ENCODE results near the gene TTF2. TPM values are rescaled to one million over a fixed set of nuclear protein-coding genes. Genes with fewer than 3 reads are reported as not detected.
A peak's percentile ranks its signal among the peaks of the same experiment; 100 is the strongest.

The TTF2 gene
- total RNA-seq, 4 donors from 2014 or later: 8.2 to 56.4 (median 17.0) TPM

DNA sequence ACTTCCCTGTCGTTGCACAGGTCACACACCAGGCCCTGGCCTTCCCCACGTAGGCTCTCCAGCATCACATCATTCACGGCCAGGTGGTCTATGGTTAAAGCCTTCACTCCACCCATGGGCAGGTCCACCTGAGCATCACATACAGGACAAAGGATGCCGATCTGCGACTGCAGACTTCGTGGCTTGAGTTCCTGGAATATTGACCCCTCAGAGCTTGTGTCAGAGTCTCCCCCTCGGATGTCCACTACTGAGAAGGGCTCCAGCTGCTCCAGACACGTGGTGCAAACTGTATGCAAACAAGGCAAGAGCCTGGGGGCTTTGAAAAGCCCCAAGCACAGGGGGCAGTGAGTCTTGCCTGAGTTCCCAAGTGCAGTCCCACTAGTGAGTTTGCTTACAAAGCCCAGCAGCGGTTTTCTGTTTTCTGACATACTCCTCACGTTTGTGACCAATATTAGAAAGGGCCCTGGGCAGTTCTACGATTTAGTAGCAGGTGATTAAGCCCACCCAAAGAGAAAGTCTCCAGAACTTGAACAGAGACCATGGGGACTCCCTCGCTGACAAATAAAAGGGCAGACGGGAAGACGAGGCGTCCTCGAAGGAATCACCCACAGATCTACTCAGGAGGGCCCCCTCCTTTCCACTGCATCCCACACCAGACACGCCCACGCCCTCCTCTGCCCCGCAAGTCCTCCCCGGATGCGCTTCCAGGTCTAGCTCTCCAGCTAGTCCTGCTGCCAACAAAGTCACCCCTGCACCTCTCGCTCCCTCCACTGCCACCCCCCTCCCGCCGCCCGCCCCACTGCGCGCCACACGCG lies 60.9 kb downstream of the TTF2 start:
- DNase-seq: no peak
- TF ChIP-seq, protein P1, sequence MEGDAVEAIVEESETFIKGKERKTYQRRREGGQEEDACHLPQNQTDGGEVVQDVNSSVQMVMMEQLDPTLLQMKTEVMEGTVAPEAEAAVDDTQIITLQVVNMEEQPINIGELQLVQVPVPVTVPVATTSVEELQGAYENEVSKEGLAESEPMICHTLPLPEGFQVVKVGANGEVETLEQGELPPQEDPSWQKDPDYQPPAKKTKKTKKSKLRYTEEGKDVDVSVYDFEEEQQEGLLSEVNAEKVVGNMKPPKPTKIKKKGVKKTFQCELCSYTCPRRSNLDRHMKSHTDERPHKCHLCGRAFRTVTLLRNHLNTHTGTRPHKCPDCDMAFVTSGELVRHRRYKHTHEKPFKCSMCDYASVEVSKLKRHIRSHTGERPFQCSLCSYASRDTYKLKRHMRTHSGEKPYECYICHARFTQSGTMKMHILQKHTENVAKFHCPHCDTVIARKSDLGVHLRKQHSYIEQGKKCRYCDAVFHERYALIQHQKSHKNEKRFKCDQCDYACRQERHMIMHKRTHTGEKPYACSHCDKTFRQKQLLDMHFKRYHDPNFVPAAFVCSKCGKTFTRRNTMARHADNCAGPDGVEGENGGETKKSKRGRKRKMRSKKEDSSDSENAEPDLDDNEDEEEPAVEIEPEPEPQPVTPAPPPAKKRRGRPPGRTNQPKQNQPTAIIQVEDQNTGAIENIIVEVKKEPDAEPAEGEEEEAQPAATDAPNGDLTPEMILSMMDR (IDR thresholded peaks at IDR 0.05): no peak
- no peak for TF ChIP-seq POLR2A (IDR thresholded peaks at IDR 0.05)
- intact Hi-C loops (cut with DNase I; ENCODE audit: low total_unique reads): loop anchor here (5.0 kb wide), 1 partner anchor 59 kb away; the partner anchor contains the start of gene TTF2
- Histone ChIP-seq H3K4me1 (no peaks in the 10 kb centered on the region), H3K27ac (peak overlapping the region; percentile 91 to 93), H3K9me3 (no peaks in the 10 kb centered on the region), H3K4me3 (peak overlapping the region; percentile 65 to 91), H3K36me3 (no peaks in the 10 kb centered on the region), H3K27me3 (no peaks in the 10 kb centered on the region)

DNA sequence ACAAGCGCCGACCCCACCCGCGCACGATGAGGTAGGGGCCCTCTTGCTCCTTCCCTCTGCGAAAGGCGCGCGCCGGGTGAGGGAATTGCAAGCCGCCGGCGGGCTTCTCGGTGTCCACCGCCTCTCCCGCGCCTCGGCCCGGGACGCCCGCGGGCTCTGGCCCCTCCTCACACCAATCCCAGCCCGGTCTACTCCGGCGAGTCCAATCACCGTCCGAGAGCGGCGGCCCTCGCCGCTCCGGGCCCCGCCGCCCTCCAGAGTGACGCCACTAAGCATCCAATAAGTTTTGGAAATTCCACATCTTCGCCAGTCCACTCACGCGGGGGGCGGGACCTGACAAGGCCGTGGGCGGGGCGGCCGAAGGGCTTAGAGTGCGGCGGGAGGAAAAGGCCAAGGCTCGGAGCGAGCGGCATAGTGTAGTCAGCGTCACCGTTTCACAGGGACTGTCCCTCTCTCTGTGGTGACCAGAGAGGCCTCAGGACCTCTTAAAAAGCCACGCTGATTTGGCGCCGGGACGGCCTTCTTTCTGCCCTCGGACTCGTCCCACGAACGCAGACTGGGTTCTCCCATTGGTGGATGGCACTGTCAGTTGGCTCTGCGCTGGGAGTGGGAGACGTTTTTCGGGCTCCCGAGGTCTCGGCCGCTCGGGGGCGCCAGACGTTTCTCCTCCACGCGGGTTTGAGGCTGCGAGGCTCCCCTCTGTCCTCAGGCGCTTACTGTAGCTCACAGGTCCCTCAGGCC lies 61.6 kb downstream of the TTF2 start, which contains the start of gene TRIM45:
Gene TRIM45 (minus strand): TSS at position 161 of the 741 bp plus-strand sequence. CDS start 548 bp downstream, outside the sequence.
- TF ChIP-seq, protein P1 (IDR thresholded peaks at IDR 0.05): peak; percentile 65 to 81 (median 72)
- peak in 1 of 2 donors; percentile 62 for TF ChIP-seq POLR2A (IDR thresholded peaks at IDR 0.05)
- H3K27ac ChIP-seq: peak within 1 kb of the TSS; percentile 91 to 93
- DNase-seq: peak; percentile 96 to 97
- H3K36me3 ChIP-seq: no peaks in the 10 kb centered on the region
- H3K4me1 ChIP-seq: no peaks in the 10 kb centered on the region
- H3K9me3 ChIP-seq: no peaks in the 10 kb centered on the region
- H3K4me3 ChIP-seq: peak within 1 kb of the TSS; percentile 65 to 91
- intact Hi-C loops (cut with DNase I; ENCODE audit: low total_unique reads): loop anchor here (5.0 kb wide), 1 partner anchor 59 kb away; the partner anchor contains the start of gene TTF2
- no peaks in the 10 kb centered on the region for H3K27me3 ChIP-seq

DNA sequence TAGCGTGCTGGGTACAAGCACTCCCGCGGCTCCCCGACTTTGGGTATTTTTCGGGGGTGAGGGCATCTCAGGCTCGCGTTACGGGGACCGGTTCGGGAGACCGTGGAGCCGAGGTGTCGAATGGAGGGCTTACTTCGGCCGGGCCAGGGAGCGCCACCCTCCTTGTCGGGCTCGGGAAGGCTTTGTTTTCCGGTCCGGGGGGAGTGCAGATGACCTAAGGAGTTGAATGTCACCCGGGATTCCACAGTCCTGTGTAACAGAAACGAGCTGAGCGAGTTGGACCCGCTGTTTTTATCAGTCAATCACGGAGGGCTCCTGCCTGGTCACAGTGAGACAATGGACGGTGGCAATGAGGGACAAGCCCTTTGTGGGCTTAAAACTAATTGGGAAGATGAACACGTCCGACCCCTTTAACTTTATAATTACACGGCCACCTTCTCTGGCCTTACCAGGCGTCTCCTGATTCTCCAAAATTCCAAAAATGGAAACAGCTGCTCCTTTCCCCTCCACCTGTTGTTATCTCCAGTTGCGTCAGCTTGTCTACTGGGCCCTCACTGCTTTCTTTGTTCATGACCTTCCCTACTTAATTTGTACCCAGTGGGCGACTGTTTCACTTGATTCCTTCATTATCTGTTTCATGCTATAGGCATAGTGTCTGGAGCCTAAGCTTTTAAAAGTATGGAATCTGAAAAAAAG lies 62.4 kb downstream of the TTF2 start:
- Histone ChIP-seq H3K4me3 (peak overlapping the region; percentile 65 to 91), H3K36me3 (no peaks in the 10 kb centered on the region), H3K9me3 (no peaks in the 10 kb centered on the region), H3K4me1 (no peaks in the 10 kb centered on the region), H3K27ac (peak overlapping the region; percentile 91 to 93), H3K27me3 (no peaks in the 10 kb centered on the region)
- TF ChIP-seq POLR2A (IDR thresholded peaks at IDR 0.05): no peak
- TF ChIP-seq, protein P1 (IDR thresholded peaks at IDR 0.05): no peak
- no peak for DNase-seq
- intact Hi-C loops (cut with DNase I; ENCODE audit: low total_unique reads): loop anchor here (5.0 kb wide), 1 partner anchor 60 kb away; the partner anchor contains the start of gene TTF2

DNA sequence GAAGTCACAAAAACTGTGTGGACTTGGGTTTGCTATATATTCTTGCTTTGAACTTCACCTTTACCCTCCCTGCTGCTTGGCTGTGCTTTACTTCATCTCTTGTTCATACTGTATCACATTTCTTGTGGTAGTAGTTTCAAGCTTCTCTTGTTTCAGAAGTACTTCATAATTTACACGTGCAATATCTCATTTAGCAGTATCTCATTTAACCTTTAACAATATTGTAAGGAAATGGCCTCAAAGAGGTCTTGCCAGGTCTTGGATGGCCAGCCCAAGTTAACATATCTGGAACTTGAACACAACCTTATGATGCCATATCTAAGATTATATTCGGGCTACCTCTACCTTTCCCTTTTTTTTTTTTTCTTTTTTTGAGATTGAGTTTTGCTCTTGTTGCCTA lies 63.1 kb downstream of the TTF2 start:
- no peak overlapping the region for H3K27ac ChIP-seq
- no peaks in the 10 kb centered on the region for H3K4me1 ChIP-seq
- no peaks in the 10 kb centered on the region for H3K36me3 ChIP-seq
- DNase-seq: no peak
- intact Hi-C loops (cut with DNase I; ENCODE audit: low total_unique reads): loop anchor here (5.0 kb wide), 1 partner anchor 61 kb away; the partner anchor contains the start of gene TTF2
- H3K27me3 ChIP-seq: no peaks in the 10 kb centered on the region
- TF ChIP-seq, protein P1 (IDR thresholded peaks at IDR 0.05): no peak
- TF ChIP-seq POLR2A (IDR thresholded peaks at IDR 0.05): no peak
- H3K9me3 ChIP-seq: no peaks in the 10 kb centered on the region
- H3K4me3 ChIP-seq: no peak overlapping the region

All from uterus (tissue), 4 donors.